ENCODE data around the gene VWA5B2.

Gene VWA5B2

GRCh38 chr3:184184546-184185230, 44.7 kb upstream of the VWA5B2 start:
- TF ChIP-seq USF1 (IDR thresholded peaks at IDR 0.05): no peak
- TF ChIP-seq NFIC (IDR thresholded peaks at IDR 0.05): no peak
- TF ChIP-seq EP300 (IDR thresholded peaks at IDR 0.05; ENCODE audit: borderline replicate concordance): no peak
- TF ChIP-seq CEBPB (IDR thresholded peaks at IDR 0.05): no peak
- no peak for TF ChIP-seq TEAD4 (IDR thresholded peaks at IDR 0.05)
- no peak for TF ChIP-seq TCF12 (IDR thresholded peaks at IDR 0.05; ENCODE audit: low read depth)
- TF ChIP-seq ZBTB7A (IDR thresholded peaks at IDR 0.05; ENCODE audit: low read depth): no peak
- no peak for TF ChIP-seq TAF1 (IDR thresholded peaks at IDR 0.05; ENCODE audit: low read depth)
- no peak for TF ChIP-seq FOXM1 (IDR thresholded peaks at IDR 0.05; ENCODE audit: borderline replicate concordance, low read depth)
- no peak for TF ChIP-seq REST (IDR thresholded peaks at IDR 0.05; ENCODE audit: low read depth)
- no peak for TF ChIP-seq YY1 (IDR thresholded peaks at IDR 0.05; ENCODE audit: low read depth)
- TF ChIP-seq MAX (IDR thresholded peaks at IDR 0.05): no peak

GRCh38 chr3:184185461-184186183, 43.8 kb upstream of the VWA5B2 start:
- TF ChIP-seq CEBPB (IDR thresholded peaks at IDR 0.05) (no peak), CREB1 (IDR thresholded peaks at IDR 0.05; ENCODE audit: low read depth) (no peak), FOXM1 (IDR thresholded peaks at IDR 0.05; ENCODE audit: borderline replicate concordance, low read depth) (no peak), MAX (IDR thresholded peaks at IDR 0.05) (peak; percentile 96), USF1 (IDR thresholded peaks at IDR 0.05) (peak; percentile 89), TCF12 (IDR thresholded peaks at IDR 0.05; ENCODE audit: low read depth) (peak; percentile 70), TEAD4 (IDR thresholded peaks at IDR 0.05) (peak; percentile 12; the same call in 1 of the 2 replicates), NFIC (IDR thresholded peaks at IDR 0.05) (no peak), RAD21 (IDR thresholded peaks at IDR 0.05; ENCODE audit: low read depth) (no peak), YY1 (IDR thresholded peaks at IDR 0.05; ENCODE audit: low read depth) (no peak), TAF1 (IDR thresholded peaks at IDR 0.05; ENCODE audit: low read depth) (no peak), EP300 (IDR thresholded peaks at IDR 0.05; ENCODE audit: borderline replicate concordance) (no peak), EGR1 (IDR thresholded peaks at IDR 0.05) (no peak), REST (IDR thresholded peaks at IDR 0.05; ENCODE audit: low read depth) (no peak), ZBTB7A (IDR thresholded peaks at IDR 0.05; ENCODE audit: low read depth) (peak; percentile 33; the same call in 1 of the 2 replicates)

GRCh38 chr3:184186184-184186901, 43.0 kb upstream of the VWA5B2 start, which contains the start of gene ABCF3:
Gene ABCF3 (plus strand): TSS chr3:184186199. CDS start chr3:184186208, 9 bp downstream.
- TF ChIP-seq TAF1 (IDR thresholded peaks at IDR 0.05; ENCODE audit: low read depth): peak; percentile 94
- no peak; the same call in 1 of the 2 replicates for TF ChIP-seq EGR1 (IDR thresholded peaks at IDR 0.05)
- no peak for TF ChIP-seq RAD21 (IDR thresholded peaks at IDR 0.05; ENCODE audit: low read depth)
- TF ChIP-seq MAX (IDR thresholded peaks at IDR 0.05): no peak
- no peak for TF ChIP-seq REST (IDR thresholded peaks at IDR 0.05; ENCODE audit: low read depth)
- no peak for TF ChIP-seq USF1 (IDR thresholded peaks at IDR 0.05)
- 0 out of 2 replicates have a peak, but pooled peaks have one; percentile 5 for TF ChIP-seq EP300 (IDR thresholded peaks at IDR 0.05; ENCODE audit: borderline replicate concordance)
- TF ChIP-seq YY1 (IDR thresholded peaks at IDR 0.05; ENCODE audit: low read depth): peak; percentile 97
- TF ChIP-seq CREB1 (IDR thresholded peaks at IDR 0.05; ENCODE audit: low read depth): no peak
- 0 out of 2 replicates have a peak, but pooled peaks have one; percentile 15 for TF ChIP-seq ZBTB7A (IDR thresholded peaks at IDR 0.05; ENCODE audit: low read depth)
- TF ChIP-seq CEBPB (IDR thresholded peaks at IDR 0.05): no peak
- TF ChIP-seq FOXM1 (IDR thresholded peaks at IDR 0.05; ENCODE audit: borderline replicate concordance, low read depth): no peak
- no peak for TF ChIP-seq TCF12 (IDR thresholded peaks at IDR 0.05; ENCODE audit: low read depth)
- no peak; the same call in 1 of the 2 replicates for TF ChIP-seq NFIC (IDR thresholded peaks at IDR 0.05)
- TF ChIP-seq TEAD4 (IDR thresholded peaks at IDR 0.05): no peak
